ENCODE data around the gene ZNF506. TPM values are rescaled to one million over a fixed set of nuclear protein-coding genes. Genes with fewer than 3 reads are reported as not detected.
"Not testable (repeated sequence)": the region's sequence is repeated elsewhere in the genome, so short reads cannot be mapped to it uniquely, and the experiment has no call there.

Gene ZNF506
- polyA plus RNA-seq, 3 donors, result 33.0 to 34.6 (median 33.8) TPM

DNA sequence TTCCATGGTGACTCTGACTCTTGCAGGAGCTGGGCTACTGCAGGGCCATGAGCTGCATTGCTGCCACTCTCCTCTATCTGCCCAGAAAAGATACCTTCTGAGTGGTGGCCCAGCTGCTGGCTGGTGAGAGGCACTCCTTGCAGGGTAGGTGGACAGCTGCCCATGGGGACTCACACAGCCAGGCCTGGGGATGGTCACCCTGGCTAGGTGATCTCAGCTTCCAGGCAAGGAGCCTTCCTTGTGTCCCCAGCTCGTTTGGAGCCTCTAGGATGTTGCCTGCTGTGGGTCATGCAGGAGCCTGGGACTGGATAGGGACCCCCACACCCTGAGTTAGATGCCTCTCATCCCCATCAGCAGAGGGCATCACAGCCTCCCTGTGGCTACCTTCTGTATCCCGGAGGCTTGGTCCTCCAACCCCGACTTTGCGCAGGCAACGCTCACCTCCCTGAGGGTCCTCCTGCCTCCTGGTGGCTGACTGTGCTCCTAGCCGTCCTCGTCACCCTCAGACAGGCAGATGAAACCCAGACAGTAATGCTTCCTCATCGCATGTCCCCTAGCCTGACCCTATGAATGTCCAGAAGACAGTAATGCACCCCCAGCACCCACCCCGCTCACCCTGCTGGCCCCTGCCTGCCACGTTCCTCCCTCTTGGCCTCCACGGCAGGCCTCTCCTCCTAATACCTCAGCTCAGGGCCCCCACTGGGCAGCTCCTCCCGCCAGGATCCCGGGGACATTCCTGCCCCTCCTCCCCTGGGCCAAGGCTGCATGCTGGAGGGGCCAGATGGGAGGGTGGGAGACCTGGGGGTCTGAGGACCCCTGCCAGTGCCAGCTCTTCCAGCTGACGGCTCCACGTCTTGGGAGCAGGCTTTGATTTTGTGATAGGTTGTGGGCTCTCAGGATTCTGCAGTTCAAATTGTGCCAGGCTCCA is 75.0 kb downstream of the ZNF506 start:
- DNase-seq (ENCODE audit: low read depth in 3 of 3, low spot score in 2 of 3), result no peak

DNA sequence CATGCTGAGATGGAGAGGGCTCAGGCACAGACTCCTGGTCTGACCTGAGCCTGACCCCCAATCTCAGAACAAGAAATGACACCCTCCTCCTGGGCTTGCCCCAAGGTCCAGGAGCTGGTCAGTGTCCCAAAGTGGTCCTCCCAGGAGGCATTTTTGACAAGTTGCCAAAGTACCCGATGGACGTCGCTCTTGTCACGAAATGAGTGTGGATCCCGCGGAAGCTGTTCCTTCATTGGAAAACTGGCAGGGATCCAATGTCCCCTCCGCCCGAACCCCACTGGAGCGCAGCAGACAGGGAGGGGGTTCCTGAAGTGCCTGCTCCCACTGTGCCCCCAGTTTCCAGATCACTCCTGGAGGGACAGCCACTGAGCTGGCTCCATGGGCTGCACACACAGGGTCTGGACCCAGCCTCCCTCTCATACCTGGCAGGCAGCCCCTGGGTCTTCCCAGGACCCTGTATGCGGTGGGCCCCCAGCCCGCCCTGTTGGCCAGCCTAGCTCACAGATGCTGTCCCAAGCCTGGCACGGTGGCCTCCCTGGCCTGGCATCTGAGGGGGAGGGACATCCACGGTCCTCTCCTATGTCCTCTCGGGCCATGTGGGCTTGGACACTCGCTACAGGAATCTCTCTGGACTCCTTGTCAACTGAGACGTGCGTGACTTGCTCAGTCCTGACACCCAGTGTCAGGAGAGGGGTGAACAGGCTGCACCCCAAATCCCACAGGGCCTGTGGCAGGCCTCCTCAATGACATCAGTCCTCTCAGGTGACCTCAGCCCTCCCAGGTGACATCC is 75.9 kb downstream of the ZNF506 start:
- DNase-seq (ENCODE audit: low read depth in 3 of 3, low spot score in 2 of 3), result no peak

GRCh38 chr19:19744641-19745040 is 76.9 kb downstream of the ZNF506 start:
- DNase-seq (ENCODE audit: low read depth in 3 of 3, low spot score in 2 of 3), result no peak

- DNase-seq (ENCODE audit: low read depth in 3 of 3, low spot score in 2 of 3), result not testable (repeated sequence)
Measured at GRCh38 chr19:19743921-19744320, 77.6 kb downstream of the ZNF506 start.

- DNase-seq (ENCODE audit: low read depth in 3 of 3, low spot score in 2 of 3), result no peak
Measured at GRCh38 chr19:19743176-19743575, 78.4 kb downstream of the ZNF506 start.

DNA sequence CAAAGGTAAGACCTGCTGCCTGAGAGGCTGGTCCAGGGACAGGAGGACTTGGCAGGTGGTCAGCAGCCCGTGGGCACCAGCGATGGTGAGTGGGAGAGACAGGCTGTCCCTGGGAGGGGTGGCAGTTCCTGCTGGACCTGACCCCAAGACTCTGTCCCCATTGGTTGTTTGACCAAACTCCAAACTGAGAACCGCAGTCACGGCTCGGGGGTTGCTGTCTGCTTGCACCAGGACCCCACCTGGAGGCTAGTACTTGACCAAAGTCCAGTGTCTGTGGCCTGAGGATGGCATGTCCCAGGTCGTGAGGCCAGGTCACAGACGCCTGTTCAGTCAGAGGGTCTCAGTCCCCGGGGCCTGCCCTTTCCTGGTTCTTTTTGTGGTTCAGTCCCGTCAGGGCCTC is 78.8 kb downstream of the ZNF506 start:
- no peak for DNase-seq (ENCODE audit: low read depth in 3 of 3, low spot score in 2 of 3)

Other genes starting within 250 kb of the ZNF506 start
- 1 to 10 TPM; 1.8 to 3.1 (median 2.9) TPM for gene PBX4, start 203.1 kb downstream of the ZNF506 start, polyA plus RNA-seq (ENCODE audit: insufficient read length in 3 of 3)
- 10 to 100 TPM; 18.3 to 22.0 (median 21.5) TPM for gene LPAR2, start 193.5 kb downstream of the ZNF506 start, polyA plus RNA-seq (ENCODE audit: insufficient read length in 3 of 3)
- 1 to 10 TPM; 4.1 to 4.5 (median 4.1) TPM for gene GMIP, start 178.1 kb downstream of the ZNF506 start, polyA plus RNA-seq (ENCODE audit: insufficient read length in 3 of 3)
- gene ATP13A1, start 158.1 kb downstream of the ZNF506 start, polyA plus RNA-seq (ENCODE audit: insufficient read length in 3 of 3), result 10 to 100 TPM; 32.7 to 40.0 (median 34.0) TPM
- gene ZNF101, start 152.9 kb downstream of the ZNF506 start, polyA plus RNA-seq (ENCODE audit: insufficient read length in 3 of 3), result 10 to 100 TPM; 16.6 to 20.1 (median 16.9) TPM
- gene ZNF14, start 88.6 kb downstream of the ZNF506 start, polyA plus RNA-seq (ENCODE audit: insufficient read length in 3 of 3), result 10 to 100 TPM; 17.0 to 19.0 (median 18.1) TPM
- gene ZNF253, start 44.1 kb upstream of the ZNF506 start, polyA plus RNA-seq (ENCODE audit: insufficient read length in 3 of 3), result 10 to 100 TPM; 35.5 to 37.8 (median 36.6) TPM
- 10 to 100 TPM; 19.0 to 21.2 (median 19.5) TPM for gene ZNF93, start 79.2 kb upstream of the ZNF506 start, polyA plus RNA-seq (ENCODE audit: insufficient read length in 3 of 3)
- 10 to 100 TPM; 14.7 to 16.2 (median 15.6) TPM for gene ZNF682, start 217.8 kb upstream of the ZNF506 start, polyA plus RNA-seq (ENCODE audit: insufficient read length in 3 of 3)

Data from right renal cortex interstitium (tissue), 3 donors.